Astrocyte (in vitro differentiated cells and primary cell): Measurements from ENCODE around the gene MALT1. TPM values are rescaled to one million over a fixed set of nuclear protein-coding genes. Genes with fewer than 3 reads are reported as not detected.

ENCODE experiments used
- DNase-seq: peaks from one replicate; pipeline ENCODE4 v3.0.0-alpha.2; 2010; ENCODE audit warnings: low read depth
- FAIRE-seq: peaks from 2 replicates; lab custom pipeline; 2011; peaks lifted over from hg19 to GRCh38; lab: Jason Lieb, UNC
- H2AFZ ChIP-seq: 2 replicates; pipeline ENCODE4 v1.6.0; 2012; ENCODE audit warnings: low read depth, low read length, inconsistent platforms
- H3K27ac ChIP-seq: 2 replicates; pipeline ENCODE4 v1.5.1; 2011; ENCODE audit warnings: low read depth, low read length, inconsistent platforms
- H3K27me3 ChIP-seq: 2 replicates; pipeline ENCODE4 v1.6.0; 2011; ENCODE audit warnings: low read length, inconsistent platforms; ENCODE audit not compliant: insufficient read depth
- H3K36me3 ChIP-seq: 2 replicates; pipeline ENCODE4 v1.5.1; 2011; ENCODE audit warnings: low read length, inconsistent platforms; ENCODE audit not compliant: insufficient read depth
- H3K4me1 ChIP-seq: 2 replicates; pipeline ENCODE4 v1.5.1; 2011; ENCODE audit warnings: low read length, inconsistent platforms; ENCODE audit not compliant: insufficient read depth
- H3K4me2 ChIP-seq: 2 replicates; pipeline ENCODE4 v1.6.0; 2012; ENCODE audit warnings: low read length, inconsistent platforms
- H3K4me3 ChIP-seq: 2 replicates; pipeline ENCODE4 v1.5.1; 2011; ENCODE audit warnings: low read depth, mild to moderate bottlenecking, low read length, inconsistent platforms; ENCODE audit not compliant: insufficient read depth
- H3K79me2 ChIP-seq: 2 replicates; pipeline ENCODE4 v1.6.0; 2012; ENCODE audit warnings: mild to moderate bottlenecking, low read length, inconsistent platforms; ENCODE audit not compliant: insufficient read depth
- H3K9ac ChIP-seq: 2 replicates; pipeline ENCODE4 v1.6.0; 2012; ENCODE audit warnings: mild to moderate bottlenecking, low read length, inconsistent platforms
- H3K9me3 ChIP-seq: 2 replicates; pipeline ENCODE4 v1.5.1; 2012; ENCODE audit warnings: low read depth, mild to moderate bottlenecking, low read length, inconsistent platforms; ENCODE audit not compliant: insufficient read depth
- H4K20me1 ChIP-seq: 2 replicates; pipeline ENCODE4 v1.6.0; 2012; ENCODE audit warnings: low read length, inconsistent platforms; ENCODE audit not compliant: insufficient read depth
- H3K27ac Mint-ChIP-seq: one replicate; pipeline ENCODE4 v1.8.0; 2021; ENCODE audit warnings: mild to moderate bottlenecking, mixed read lengths; ENCODE audit not compliant: unreplicated experiment
- H3K27me3 Mint-ChIP-seq: one replicate; pipeline ENCODE4 v1.8.0; 2021; ENCODE audit warnings: low read depth, mixed read lengths; ENCODE audit not compliant: unreplicated experiment
- H3K36me3 Mint-ChIP-seq: one replicate; pipeline ENCODE4 v1.8.0; 2021; ENCODE audit warnings: low read depth, mixed read lengths; ENCODE audit not compliant: unreplicated experiment
- H3K4me1 Mint-ChIP-seq: one replicate; pipeline ENCODE4 v1.8.0; 2021; ENCODE audit warnings: low read depth, mixed read lengths; ENCODE audit not compliant: unreplicated experiment
- H3K4me3 Mint-ChIP-seq: one replicate; pipeline ENCODE4 v1.8.0; 2021; ENCODE audit warnings: mild to moderate bottlenecking, moderate library complexity, mixed read lengths; ENCODE audit not compliant: unreplicated experiment
- H3K9me3 Mint-ChIP-seq: one replicate; pipeline ENCODE4 v1.8.0; 2021; ENCODE audit warnings: mild to moderate bottlenecking, mixed read lengths; ENCODE audit not compliant: unreplicated experiment
- EZH2 ChIP-seq: IDR thresholded peaks from 2 replicates; pipeline ENCODE4 v1.6.1; 2012; ENCODE audit warnings: mild to moderate bottlenecking, low read length, inconsistent platforms; ENCODE audit not compliant: insufficient read depth
- total RNA-seq: library from RNA; stranded (reverse); gene quantifications from 2 replicates; pipeline ENCODE4 v1.2.1, GENCODE V29; 2021
- TF ChIP-seq, protein P1 (sequence below): IDR thresholded peaks from 2 replicates; pipeline ENCODE4 v1.5.1; 2011; ENCODE audit warnings: low read depth, mild to moderate bottlenecking, inconsistent platforms, low read length, moderate library complexity; ENCODE audit not compliant: insufficient read depth

Gene MALT1
- total RNA-seq, 1 donor from 2014 or later = 40.3 TPM

- H3K36me3 Mint-ChIP-seq = no peaks in the 10 kb centered on the region
- Histone ChIP-seq H4K20me1 (no peaks in the 10 kb centered on the region), H3K36me3 (no peaks in the 10 kb centered on the region), H3K9me3 (no peaks in the 10 kb centered on the region), H3K4me1 (peaks cover 3% of the 10 kb centered on the region), H3K27me3 (no peaks in the 10 kb centered on the region), H3K4me3 (no peak overlapping the region), H3K27ac (no peak overlapping the region), H3K79me2 (no peaks in the 10 kb centered on the region), H3K4me2 (no peak overlapping the region), H3K9ac (no peak overlapping the region), H2AFZ (no peak overlapping the region)
- H3K27ac Mint-ChIP-seq = no peak overlapping the region
- FAIRE-seq = no peak
- no peak overlapping the region for H3K4me3 Mint-ChIP-seq
- TF ChIP-seq EZH2 = no peak
- TF ChIP-seq, protein P1, sequence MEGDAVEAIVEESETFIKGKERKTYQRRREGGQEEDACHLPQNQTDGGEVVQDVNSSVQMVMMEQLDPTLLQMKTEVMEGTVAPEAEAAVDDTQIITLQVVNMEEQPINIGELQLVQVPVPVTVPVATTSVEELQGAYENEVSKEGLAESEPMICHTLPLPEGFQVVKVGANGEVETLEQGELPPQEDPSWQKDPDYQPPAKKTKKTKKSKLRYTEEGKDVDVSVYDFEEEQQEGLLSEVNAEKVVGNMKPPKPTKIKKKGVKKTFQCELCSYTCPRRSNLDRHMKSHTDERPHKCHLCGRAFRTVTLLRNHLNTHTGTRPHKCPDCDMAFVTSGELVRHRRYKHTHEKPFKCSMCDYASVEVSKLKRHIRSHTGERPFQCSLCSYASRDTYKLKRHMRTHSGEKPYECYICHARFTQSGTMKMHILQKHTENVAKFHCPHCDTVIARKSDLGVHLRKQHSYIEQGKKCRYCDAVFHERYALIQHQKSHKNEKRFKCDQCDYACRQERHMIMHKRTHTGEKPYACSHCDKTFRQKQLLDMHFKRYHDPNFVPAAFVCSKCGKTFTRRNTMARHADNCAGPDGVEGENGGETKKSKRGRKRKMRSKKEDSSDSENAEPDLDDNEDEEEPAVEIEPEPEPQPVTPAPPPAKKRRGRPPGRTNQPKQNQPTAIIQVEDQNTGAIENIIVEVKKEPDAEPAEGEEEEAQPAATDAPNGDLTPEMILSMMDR = no peak
- DNase-seq = no peak
- H3K4me1 Mint-ChIP-seq = peaks cover 28% of the 10 kb centered on the region
- H3K27me3 Mint-ChIP-seq = peaks cover 3% of the 10 kb centered on the region
- no peaks in the 10 kb centered on the region for H3K9me3 Mint-ChIP-seq
Measured at GRCh38 chr18:58630071-58630470, 41.2 kb upstream of the MALT1 start.

DNA sequence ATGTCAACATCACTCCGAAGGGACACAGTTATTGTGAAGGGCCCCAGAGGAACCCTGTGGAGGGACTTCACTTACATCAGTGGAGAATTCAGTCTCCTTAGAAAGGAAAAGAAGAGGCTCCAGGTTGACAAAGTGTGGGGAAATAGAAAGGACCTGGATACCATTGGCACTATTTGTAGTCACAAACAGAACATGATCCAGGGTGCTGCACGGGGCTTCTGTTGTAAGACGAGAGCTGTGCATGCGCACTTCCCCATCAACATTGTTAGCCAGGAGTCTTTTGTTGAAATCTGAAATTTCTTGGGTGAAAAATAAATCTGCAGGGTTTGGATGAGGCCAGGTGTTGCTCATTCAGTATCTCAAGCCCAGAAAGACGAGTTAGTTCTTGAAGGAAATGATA lies 40.0 kb upstream of the MALT1 start:
- DNase-seq (no peak), FAIRE-seq (no peak)
- H3K9ac ChIP-seq = no peak overlapping the region
- no peak overlapping the region for H2AFZ ChIP-seq
- no peak overlapping the region for H3K4me2 ChIP-seq
- Mint-ChIP-seq H3K4me1 (peaks cover 33% of the 10 kb centered on the region), H3K36me3 (no peaks in the 10 kb centered on the region), H3K27me3 (peaks cover 3% of the 10 kb centered on the region), H3K27ac (no peak overlapping the region), H3K4me3 (no peak overlapping the region), H3K9me3 (no peaks in the 10 kb centered on the region)
- H3K36me3 ChIP-seq = no peaks in the 10 kb centered on the region
- H3K4me3 ChIP-seq = no peak overlapping the region
- peaks cover 3% of the 10 kb centered on the region for H3K4me1 ChIP-seq
- TF ChIP-seq, protein P1 = no peak
- TF ChIP-seq EZH2 = no peak
- H3K9me3 ChIP-seq = no peaks in the 10 kb centered on the region
- H3K27ac ChIP-seq = no peak overlapping the region
- H3K79me2 ChIP-seq = no peaks in the 10 kb centered on the region
- H3K27me3 ChIP-seq = no peaks in the 10 kb centered on the region
- no peaks in the 10 kb centered on the region for H4K20me1 ChIP-seq

- TF ChIP-seq, protein P1 = no peak
- TF ChIP-seq EZH2 = no peak
- Histone ChIP-seq H3K79me2 (no peaks in the 10 kb centered on the region), H2AFZ (no peak overlapping the region), H4K20me1 (no peaks in the 10 kb centered on the region), H3K4me3 (no peak overlapping the region), H3K4me2 (no peak overlapping the region), H3K27me3 (no peaks in the 10 kb centered on the region), H3K27ac (no peak overlapping the region), H3K9me3 (no peaks in the 10 kb centered on the region), H3K36me3 (no peaks in the 10 kb centered on the region), H3K4me1 (peaks cover 3% of the 10 kb centered on the region), H3K9ac (no peak overlapping the region)
- Mint-ChIP-seq H3K27me3 (peaks cover 3% of the 10 kb centered on the region), H3K27ac (no peak overlapping the region), H3K36me3 (no peaks in the 10 kb centered on the region), H3K9me3 (no peaks in the 10 kb centered on the region), H3K4me1 (peaks cover 33% of the 10 kb centered on the region), H3K4me3 (no peak overlapping the region)
- DNase-seq = no peak
- no peak for FAIRE-seq
Measured at GRCh38 chr18:58632552-58632951, 38.7 kb upstream of the MALT1 start.
